ENCODE measurements around the gene NIT1.

DNA sequence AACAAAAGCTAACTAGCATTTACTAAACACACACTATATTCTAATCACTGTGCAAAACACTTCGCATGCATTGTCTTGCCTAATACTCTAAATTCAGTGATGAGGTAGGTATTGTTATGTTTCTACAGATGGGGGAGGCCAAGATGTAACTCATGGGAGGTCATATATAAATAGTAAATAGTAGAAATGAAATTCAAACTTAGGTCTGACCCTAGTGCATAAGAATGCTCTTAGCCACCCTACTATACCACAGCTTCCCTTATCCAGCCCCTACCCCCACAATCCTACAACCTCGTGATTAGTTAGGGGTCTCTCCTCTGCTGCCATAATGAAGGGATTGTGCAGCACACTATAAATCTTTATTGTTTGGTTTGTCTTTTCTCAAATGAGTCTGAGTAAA is 3.3 kb upstream of the NIT1 start:
- no peak for TF ChIP-seq POLR2AphosphoS5 (IDR thresholded peaks at IDR 0.05; ENCODE audit: low read depth, low read length)
- no peak for TF ChIP-seq POLR2A (IDR thresholded peaks at IDR 0.05; ENCODE audit: low read depth, low read length)
- TF ChIP-seq TAF1 (IDR thresholded peaks at IDR 0.05; ENCODE audit: borderline replicate concordance, low read depth, low read length), result no peak
